ENCODE data around the gene LUZP2.

LUZP2 gene

GRCh38 chr11:24628224-24628776 lies 131.4 kb downstream of the LUZP2 start:
- in situ Hi-C loops (cut with MboI; ENCODE audit: low sequenced_read_pairs): no loop called here

DNA sequence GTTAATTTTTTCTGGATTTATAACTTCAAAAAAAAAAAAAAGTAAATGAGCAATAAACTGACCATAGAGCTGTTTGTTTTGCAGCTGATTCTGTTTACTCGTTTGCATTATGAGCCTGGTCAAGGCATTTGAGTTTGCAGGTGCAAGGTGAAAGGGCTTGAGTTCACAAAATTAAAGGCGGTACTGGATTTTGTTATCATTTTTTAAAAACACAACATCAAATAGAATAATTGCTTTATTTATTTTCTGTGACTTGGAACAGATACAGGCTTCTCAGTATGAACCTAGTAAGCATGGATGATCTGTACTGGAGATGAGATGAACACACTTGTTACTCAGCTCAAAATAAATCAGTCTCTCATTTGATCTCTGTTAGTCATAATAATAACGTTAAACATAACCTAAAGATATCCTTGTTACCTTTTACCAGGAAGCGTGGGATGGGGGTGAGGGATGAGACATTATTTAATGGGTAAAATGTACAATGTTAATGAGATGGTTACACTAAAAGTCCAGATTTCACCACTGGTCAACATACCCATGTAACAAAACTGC lies 137.8 kb downstream of the LUZP2 start:
- in situ Hi-C loops (cut with MboI; ENCODE audit: low sequenced_read_pairs): no loop called here

- in situ Hi-C loops (cut with MboI; ENCODE audit: low sequenced_read_pairs): no loop called here
Measured at GRCh38 chr11:24635588-24636290, 138.9 kb downstream of the LUZP2 start.

GRCh38 chr11:24636291-24636629 lies 139.4 kb downstream of the LUZP2 start:
- in situ Hi-C loops (cut with MboI; ENCODE audit: low sequenced_read_pairs): no loop called here

GRCh38 chr11:24637520-24637919 lies 140.7 kb downstream of the LUZP2 start:
- in situ Hi-C loops (cut with MboI; ENCODE audit: low sequenced_read_pairs): no loop called here

- in situ Hi-C loops (cut with MboI; ENCODE audit: low sequenced_read_pairs): no loop called here
Measured at GRCh38 chr11:24642648-24643047, 145.8 kb downstream of the LUZP2 start.

DNA sequence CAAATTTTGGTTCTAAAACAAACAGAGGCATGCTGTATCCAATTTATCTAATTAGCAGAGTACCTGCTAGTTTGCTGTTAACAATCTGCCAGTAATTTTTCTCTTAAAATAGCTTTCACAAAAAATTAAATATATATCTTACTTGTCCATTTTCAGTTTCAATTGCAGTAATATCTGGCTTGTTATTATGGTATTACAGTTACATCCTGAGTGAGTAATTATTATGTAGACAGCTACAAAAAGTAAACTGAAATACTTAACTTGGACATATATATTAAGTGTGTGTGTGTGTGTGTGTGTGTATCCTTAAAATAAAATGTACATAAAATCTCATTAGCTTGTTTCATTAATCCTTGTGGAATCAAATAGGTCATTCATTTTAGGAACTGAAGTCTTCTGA lies 148.7 kb downstream of the LUZP2 start:
- in situ Hi-C loops (cut with MboI; ENCODE audit: low sequenced_read_pairs): no loop called here

DNA sequence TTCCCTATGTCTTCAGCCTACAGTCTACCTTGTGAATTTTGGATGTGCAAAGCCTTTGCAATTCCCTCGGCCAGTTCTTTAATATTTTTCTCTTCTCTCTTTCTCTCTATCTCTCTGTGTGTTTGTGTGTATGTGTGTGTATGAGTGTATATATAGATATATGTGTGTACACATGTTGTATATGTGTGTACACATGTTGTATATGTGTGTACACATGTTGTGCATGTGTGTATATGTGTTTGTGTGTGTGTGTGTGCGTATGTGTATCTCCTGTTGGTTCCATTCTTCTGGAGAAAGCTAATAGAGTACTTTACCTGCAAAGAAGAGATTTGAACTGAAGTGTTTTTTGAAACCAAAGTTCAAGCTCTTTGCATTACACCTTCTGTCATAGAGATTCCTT lies 155.0 kb downstream of the LUZP2 start:
- in situ Hi-C loops (cut with MboI; ENCODE audit: low sequenced_read_pairs): no loop called here

DNA sequence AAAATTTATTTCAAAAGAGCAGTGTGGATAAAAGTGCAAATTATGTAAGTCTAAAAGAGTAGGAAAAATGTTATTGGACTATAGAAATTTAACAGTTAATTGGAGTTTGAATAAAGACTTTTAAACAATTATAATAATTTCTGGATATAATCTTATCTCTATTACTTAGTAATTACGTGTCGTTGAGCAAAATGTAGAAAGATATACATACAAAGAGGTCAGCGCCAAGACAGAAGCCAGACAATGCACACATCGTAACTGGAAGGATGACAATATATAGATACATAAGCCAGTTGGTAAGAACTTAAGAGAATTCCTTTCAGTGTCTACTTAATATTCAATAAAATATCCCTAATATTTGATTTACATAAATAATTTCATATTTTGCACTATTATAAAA lies 157.0 kb downstream of the LUZP2 start:
- in situ Hi-C loops (cut with MboI; ENCODE audit: low sequenced_read_pairs): no loop called here

DNA sequence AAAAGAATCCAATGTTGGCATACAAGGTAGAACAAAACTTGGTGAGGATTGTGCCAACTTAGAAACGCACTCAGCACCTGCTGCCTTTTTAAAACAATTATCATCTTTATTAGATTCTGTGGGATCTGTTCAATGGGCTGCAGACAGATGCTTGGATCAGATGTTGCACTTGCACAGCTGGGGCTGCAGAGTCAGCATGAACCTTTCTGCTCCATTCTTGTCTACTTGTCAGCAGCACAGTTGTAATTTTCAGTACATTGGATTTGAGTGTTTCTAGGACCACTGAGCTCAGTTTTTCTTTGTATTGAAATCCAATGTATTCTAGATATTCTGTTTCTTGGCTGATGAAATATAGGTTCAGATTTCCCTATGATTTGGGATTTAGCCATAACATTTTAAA lies 164.5 kb downstream of the LUZP2 start:
- in situ Hi-C loops (cut with MboI; ENCODE audit: low sequenced_read_pairs): no loop called here

DNA sequence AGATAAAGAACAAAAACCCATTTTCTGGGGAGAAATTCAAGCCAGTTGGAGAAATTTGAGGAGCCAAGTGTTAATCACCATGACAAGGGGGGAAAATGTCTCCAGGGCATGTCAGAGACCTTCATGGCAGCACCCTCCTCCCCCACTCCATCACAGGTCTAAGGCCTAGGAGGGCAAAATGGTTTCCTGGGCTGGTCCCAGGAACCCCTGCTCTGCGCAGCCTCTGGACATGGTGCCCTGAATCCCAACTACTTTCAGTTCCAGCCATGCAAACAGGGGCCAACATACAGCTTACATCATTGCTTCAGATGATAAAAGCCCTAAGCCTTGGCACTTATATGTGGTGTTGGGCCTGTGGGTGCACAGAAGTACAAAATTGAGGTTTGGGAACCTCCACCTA lies 167.5 kb downstream of the LUZP2 start:
- in situ Hi-C loops (cut with MboI; ENCODE audit: low sequenced_read_pairs): no loop called here

GRCh38 chr11:24667353-24667968 lies 170.6 kb downstream of the LUZP2 start:
- in situ Hi-C loops (cut with MboI; ENCODE audit: low sequenced_read_pairs): no loop called here

DNA sequence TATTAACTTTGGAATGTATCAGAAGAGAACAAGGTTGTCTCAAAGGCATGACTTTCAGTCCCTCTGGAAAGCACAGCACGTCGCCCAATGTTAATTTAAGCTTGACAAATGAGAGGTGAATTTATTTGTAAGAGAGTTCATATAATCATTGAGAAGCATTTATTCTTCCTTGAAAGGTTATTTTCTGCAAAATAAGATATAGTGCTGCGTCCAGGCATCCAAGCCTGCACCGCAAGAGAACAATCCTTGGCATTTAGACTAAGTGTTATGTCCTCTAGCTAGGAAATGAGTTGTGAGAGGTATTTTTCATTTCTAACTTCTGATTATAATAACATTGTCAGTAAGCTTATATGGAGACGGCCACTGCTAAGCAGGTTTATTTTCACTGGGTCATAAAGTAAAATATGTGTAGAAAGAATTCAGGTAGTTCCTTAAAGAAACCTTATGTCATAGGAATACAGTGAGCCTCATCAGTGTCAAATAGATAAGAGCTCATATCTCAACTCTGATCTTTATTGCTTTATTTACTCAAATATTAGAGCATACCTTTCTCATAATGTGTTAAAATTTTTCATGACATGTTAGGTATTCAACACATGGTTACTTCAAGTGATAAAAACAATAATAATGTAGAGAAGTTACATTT lies 182.0 kb downstream of the LUZP2 start:
- in situ Hi-C loops (cut with MboI; ENCODE audit: low sequenced_read_pairs): no loop called here

DNA sequence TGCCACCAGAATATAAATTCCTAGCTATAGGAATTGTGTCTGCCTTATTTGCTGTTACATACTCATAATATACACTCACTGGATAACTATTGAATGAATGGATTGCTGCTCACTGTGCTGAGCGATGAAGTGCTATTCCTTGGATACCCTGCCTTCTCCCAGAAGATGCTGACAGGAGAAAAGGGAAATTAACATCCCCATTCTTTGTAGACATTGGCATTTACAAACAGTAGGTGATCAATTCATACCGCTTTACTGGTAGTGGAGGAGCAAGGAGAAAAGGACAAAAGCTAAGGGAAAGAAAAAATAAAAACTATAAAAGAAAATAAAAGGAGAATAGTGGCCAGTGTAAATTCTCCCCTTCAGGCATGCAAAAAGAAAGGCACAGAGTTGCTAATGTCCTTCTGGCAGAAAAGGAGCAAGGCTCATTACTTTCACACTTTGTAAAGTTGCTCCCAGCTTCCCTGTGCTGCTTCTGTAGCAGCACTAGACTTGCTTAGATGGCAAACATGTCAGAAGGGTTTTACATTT lies 183.0 kb downstream of the LUZP2 start:
- in situ Hi-C loops (cut with MboI; ENCODE audit: low sequenced_read_pairs): no loop called here

DNA sequence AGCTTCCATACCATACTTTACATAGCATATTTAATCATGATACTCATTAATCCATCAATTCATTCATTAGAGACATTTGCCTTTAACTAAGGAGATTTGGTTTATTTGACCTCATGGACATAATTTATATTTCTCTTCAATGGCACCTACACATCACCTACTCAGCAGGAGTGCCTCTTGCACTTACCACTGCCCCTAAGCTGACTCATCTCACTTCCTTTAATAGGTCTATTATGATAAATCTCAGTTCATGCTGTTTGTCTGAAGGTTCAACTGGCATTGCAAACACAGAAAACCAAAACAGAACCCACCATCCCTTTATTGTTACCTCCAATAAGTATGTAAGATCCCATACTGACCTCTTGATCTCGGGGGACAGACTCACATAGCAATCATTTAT lies 186.7 kb downstream of the LUZP2 start:
- in situ Hi-C loops (cut with MboI; ENCODE audit: low sequenced_read_pairs): no loop called here

DNA sequence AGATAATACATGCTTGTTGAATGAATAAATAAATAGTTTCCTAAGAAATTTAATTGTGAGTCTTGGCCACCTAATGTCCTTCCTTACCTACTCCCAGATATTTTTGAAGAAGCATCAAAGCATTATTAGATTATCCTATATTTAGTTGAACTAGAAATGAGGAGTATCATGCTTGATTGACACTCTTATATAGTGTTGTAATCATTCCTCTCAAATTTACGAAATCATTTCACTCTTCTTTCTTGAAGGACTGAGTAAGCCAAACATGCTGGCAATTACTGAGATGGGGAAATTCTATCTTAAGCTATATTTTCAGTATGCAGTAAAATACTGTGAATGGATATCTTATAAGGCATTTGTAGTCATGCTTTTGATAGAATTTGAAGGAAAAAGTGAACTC lies 189.0 kb downstream of the LUZP2 start:
- in situ Hi-C loops (cut with MboI; ENCODE audit: low sequenced_read_pairs): no loop called here

DNA sequence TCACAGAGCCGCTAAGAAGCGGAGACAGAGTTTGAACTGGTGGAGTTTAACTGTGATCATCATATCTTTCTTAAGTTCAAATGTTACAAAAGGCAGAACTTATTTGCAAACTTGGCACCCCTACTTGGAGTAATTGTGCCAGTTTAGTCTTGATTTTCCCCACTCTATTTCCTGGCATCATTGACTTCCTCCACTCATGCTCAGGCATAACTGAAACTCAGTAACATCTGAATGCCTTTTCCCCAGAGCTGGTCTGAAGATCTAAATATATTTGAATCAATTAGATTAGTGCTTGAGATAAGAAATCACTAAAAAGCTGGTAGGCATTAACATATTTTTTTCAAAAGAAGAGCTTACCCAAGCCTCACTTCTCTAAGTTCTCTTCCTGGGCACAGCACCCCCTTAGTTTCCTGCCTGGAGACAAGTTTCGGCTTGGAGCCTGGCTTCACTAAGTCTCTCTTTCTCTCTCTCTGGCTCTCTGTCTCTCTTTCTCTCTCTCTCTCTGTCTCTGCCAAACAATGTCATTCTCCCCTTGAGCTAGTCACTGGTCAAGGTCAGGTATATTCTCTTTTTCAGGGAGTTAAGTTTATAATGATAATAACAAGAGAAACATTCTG lies 190.8 kb downstream of the LUZP2 start:
- in situ Hi-C loops (cut with MboI; ENCODE audit: low sequenced_read_pairs): no loop called here

- in situ Hi-C loops (cut with MboI; ENCODE audit: low sequenced_read_pairs): no loop called here
Measured at GRCh38 chr11:24688981-24689380, 192.1 kb downstream of the LUZP2 start.

DNA sequence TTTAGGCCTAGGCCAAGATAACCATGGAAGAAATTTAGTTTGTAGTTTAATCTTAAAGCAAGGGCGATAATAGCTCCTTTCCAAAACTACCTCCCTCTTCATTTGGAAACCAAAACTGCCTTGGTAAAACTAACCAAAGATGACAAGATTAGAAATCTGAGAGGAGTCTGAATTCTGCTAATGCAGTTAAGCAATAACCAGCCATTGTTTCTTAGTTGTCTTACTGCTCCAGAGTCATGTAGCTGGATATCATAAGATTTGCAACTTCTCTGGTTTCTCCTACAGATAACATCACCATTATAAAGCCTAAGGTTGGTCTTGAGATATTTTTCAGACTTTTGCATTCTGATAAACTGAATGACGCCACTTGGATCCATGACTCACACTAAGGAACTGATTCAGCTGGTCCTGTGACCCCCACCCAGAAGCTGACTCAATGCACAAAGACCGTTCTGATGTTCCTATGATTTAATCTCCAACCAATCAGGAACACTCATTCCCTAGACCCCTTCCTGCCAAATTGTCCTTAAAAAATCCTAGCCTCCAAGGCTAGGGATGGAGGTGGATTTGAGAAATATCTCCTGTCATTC lies 200.8 kb downstream of the LUZP2 start:
- in situ Hi-C loops (cut with MboI; ENCODE audit: low sequenced_read_pairs): no loop called here

DNA sequence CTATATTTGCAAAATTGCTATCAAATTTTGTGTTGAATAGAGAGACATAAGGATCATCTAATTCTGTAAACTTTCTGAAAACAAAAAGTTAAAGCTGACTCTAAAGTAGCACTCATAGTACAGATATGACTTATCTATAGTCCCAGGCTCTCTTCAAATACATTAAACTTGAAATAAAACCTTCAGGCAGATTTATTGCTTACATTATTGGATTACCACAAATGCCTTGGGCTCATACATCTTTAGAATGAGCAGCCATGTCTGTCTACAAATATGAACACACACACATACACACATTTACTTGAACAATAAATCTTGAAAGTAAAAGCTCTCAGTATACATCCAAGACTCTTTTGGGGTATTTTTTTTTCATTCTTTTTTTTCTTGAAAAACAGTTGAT lies 207.9 kb downstream of the LUZP2 start:
- in situ Hi-C loops (cut with MboI; ENCODE audit: low sequenced_read_pairs): no loop called here

DNA sequence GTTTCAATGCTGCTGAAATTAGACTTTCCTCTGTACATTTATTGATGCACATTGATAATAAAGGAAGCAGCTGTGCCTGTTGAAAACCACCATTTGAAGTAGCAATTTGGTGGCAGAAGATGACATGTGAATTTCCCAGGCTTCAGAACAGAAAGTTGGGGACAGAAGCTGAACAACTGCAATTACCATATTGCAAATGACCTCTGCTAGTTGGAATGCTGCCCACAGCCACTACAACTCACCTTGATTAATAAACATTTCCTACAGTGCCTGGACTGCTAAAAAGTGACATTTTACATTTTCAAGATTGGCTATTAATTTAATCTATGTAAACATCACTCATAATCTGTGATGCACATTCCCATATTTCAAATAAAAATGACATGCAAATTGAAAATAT lies 208.6 kb downstream of the LUZP2 start:
- in situ Hi-C loops (cut with MboI; ENCODE audit: low sequenced_read_pairs): no loop called here
